ENCODE measurements around the gene PIK3R1.

DNA sequence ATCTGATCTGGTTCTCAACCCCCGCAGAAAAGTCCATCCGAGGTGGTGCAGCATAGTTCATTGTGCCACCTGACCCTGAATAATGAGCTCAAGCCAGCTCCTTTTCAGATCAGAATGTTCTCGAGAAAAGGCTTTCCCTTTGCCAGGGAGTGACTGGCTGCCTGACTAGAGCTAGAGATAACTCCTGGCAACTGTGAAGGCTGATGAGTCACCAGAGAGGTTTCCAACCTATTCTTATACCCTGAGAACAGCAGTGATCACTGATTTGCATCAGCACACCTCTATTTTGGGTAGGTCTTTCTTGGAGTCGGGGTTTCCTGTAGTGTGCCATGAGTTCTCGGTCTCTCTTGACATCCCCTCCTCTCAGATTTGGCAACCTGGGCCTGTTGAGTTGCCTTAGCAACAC lies 127.9 kb downstream of the PIK3R1 start:
- TF ChIP-seq, protein P1, sequence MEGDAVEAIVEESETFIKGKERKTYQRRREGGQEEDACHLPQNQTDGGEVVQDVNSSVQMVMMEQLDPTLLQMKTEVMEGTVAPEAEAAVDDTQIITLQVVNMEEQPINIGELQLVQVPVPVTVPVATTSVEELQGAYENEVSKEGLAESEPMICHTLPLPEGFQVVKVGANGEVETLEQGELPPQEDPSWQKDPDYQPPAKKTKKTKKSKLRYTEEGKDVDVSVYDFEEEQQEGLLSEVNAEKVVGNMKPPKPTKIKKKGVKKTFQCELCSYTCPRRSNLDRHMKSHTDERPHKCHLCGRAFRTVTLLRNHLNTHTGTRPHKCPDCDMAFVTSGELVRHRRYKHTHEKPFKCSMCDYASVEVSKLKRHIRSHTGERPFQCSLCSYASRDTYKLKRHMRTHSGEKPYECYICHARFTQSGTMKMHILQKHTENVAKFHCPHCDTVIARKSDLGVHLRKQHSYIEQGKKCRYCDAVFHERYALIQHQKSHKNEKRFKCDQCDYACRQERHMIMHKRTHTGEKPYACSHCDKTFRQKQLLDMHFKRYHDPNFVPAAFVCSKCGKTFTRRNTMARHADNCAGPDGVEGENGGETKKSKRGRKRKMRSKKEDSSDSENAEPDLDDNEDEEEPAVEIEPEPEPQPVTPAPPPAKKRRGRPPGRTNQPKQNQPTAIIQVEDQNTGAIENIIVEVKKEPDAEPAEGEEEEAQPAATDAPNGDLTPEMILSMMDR (conservative IDR thresholded peaks at IDR 0.05; ENCODE audit: low read depth, low read length): no peak
- no peak for TF ChIP-seq EZH2 (IDR thresholded peaks at IDR 0.05; ENCODE audit: low read length, unreplicated experiment)

Measured in PC-3 (cell line).